Measurements from ENCODE around the gene HSD17B3. TPM values are rescaled to one million over a fixed set of nuclear protein-coding genes. Genes with fewer than 3 reads are reported as not detected.

The HSD17B3 gene
- polyA plus RNA-seq, 1 of the 3 experiments (the other 2 are of a cell fraction) = 0.51 TPM

DNA sequence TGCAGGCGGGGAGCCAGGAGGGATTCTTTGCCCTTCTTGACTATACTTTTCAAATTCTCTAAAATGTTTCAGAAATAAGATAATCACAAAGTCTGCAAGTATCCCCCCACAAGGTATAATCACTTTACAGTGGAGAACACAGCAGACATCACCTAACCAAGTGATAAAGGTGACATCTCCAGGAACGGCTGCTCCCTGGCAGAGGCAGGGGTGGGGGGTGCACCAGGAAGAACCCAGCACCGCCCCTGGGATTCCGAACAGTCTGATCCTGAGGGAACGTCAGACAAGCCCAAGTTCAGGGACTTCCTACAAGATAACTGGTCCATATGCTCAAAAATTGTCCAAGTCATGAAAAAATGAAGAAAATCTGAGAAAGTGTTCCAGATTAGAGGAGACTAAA, 85.4 kb downstream of the HSD17B3 start:
- Histone ChIP-seq H3K79me2 (ENCODE audit: insufficient read depth) (no peaks in the 10 kb centered on the region), H3K27me3 (ENCODE audit: insufficient read depth) (peaks cover 9% of the 10 kb centered on the region; the same call in 1 of the 2 replicates), H3K9me3 (no peaks in the 10 kb centered on the region), H3K4me3 (ENCODE audit: low read depth in 2 of 2, low read length in 1 of 2) (no peak overlapping the region), H2AFZ (ENCODE audit: low read depth) (no peak overlapping the region), H3K4me2 (no peak overlapping the region), H3K36me3 (replicated peaks in 1 of 2; ENCODE audit: control insufficient read depth in 1 of 2, insufficient read depth in 2 of 2, low read length in 1 of 2) (no peaks in the 10 kb centered on the region), H3K4me1 (ENCODE audit: control insufficient read depth in 1 of 2, insufficient read depth in 2 of 2, low read depth in 1 of 2, low read length in 1 of 2) (peaks cover 0 to 38% of the 10 kb centered on the region in 2 experiments; a peak in 2 of 4 replicates), H4K20me1 (ENCODE audit: insufficient read depth) (no peaks in the 10 kb centered on the region), H3K9me2 (no peaks in the 10 kb centered on the region), H3F3A (replicated peaks; ENCODE audit: insufficient read depth) (no peaks in the 10 kb centered on the region), H3K27ac (ENCODE audit: low read depth in 2 of 2, low read length in 1 of 2) (peak overlapping the region in 1 of 2 experiments; percentile 94; a peak in 2 of 4 replicates), H3K9ac (no peak overlapping the region)
- TF ChIP-seq SMC3 (IDR thresholded peaks at IDR 0.05; ENCODE audit: low read depth, low read length) = no peak
- TF ChIP-seq, protein P1, sequence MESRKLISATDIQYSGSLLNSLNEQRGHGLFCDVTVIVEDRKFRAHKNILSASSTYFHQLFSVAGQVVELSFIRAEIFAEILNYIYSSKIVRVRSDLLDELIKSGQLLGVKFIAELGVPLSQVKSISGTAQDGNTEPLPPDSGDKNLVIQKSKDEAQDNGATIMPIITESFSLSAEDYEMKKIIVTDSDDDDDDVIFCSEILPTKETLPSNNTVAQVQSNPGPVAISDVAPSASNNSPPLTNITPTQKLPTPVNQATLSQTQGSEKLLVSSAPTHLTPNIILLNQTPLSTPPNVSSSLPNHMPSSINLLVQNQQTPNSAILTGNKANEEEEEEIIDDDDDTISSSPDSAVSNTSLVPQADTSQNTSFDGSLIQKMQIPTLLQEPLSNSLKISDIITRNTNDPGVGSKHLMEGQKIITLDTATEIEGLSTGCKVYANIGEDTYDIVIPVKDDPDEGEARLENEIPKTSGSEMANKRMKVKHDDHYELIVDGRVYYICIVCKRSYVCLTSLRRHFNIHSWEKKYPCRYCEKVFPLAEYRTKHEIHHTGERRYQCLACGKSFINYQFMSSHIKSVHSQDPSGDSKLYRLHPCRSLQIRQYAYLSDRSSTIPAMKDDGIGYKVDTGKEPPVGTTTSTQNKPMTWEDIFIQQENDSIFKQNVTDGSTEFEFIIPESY (IDR thresholded peaks at IDR 0.05; ENCODE audit: borderline replicate concordance, low read depth) = no peak
- no peak for TF ChIP-seq ELF1 (IDR thresholded peaks at IDR 0.05)
- TF ChIP-seq FOSL2 (IDR thresholded peaks at IDR 0.05; ENCODE audit: borderline replicate concordance, low read depth) = no peak
- no peak for TF ChIP-seq RFX5 (IDR thresholded peaks at IDR 0.05; ENCODE audit: low read length)
- no peak for TF ChIP-seq FOXJ3 (CRISPR knock-in tag; IDR thresholded peaks at IDR 0.05)
- CTCF ChIA-PET = interaction anchor here (1.0 to 5.0 kb wide), 7 partner anchors 12 to 610 kb away, joined by 4 to 33 read pairs (median 15); partner anchors contain the start of gene ERCC6L2
- 81% methylated on average over 4 of the region's 5 CpGs for WGBS (ENCODE audit: low lambda C conversion rate)
- no peak for DNase-seq
- POLR2A ChIA-PET = interaction anchor here (1.0 to 1.7 kb wide), 5 partner anchors 133 to 722 kb away, joined by 3 to 8 read pairs (median 6); partner anchors contain the start of gene ERCC6L2

DNA sequence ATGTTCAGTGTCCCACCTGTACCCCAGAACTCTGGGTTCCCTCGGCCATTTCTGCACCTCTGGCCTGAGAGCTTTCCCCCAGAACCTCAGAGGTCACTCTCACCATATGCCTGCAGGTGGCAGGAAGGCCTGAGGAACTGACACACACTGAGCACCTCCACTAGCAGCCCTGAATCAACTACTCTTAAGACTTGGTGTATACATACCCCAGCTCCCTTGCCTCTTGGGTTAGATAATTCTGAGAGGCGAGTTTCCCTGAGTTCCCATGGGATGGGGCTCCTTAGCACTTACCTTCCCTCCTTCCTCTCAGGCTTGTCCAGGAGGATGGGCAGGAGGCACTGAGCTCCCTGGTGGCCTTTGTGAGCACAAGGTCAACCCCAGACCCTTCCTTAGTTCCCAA, 86.1 kb downstream of the HSD17B3 start:
- ChIA-PET CTCF (interaction anchor here (1.0 to 5.0 kb wide), 3 partner anchors 11 to 132 kb away, joined by 4 to 33 read pairs (median 20); no protein-coding TSS in a partner anchor), POLR2A (no interaction called here)
- H3K4me3 ChIP-seq (ENCODE audit: low read depth in 2 of 2, low read length in 1 of 2) = no peak overlapping the region
- no peak overlapping the region for H3K9ac ChIP-seq
- H3K36me3 ChIP-seq (replicated peaks in 1 of 2; ENCODE audit: control insufficient read depth in 1 of 2, insufficient read depth in 2 of 2, low read length in 1 of 2) = no peaks in the 10 kb centered on the region
- H3F3A ChIP-seq (replicated peaks; ENCODE audit: insufficient read depth) = no peaks in the 10 kb centered on the region
- H3K27me3 ChIP-seq (ENCODE audit: insufficient read depth) = peaks cover 9% of the 10 kb centered on the region; the same call in 1 of the 2 replicates
- peaks cover 0 to 38% of the 10 kb centered on the region in 2 experiments; a peak in 2 of 4 replicates for H3K4me1 ChIP-seq (ENCODE audit: control insufficient read depth in 1 of 2, insufficient read depth in 2 of 2, low read depth in 1 of 2, low read length in 1 of 2)
- 26% methylated on average over 2 of the region's 2 CpGs for WGBS (ENCODE audit: low lambda C conversion rate)
- no peak overlapping the region for H3K4me2 ChIP-seq
- no peak overlapping the region for H2AFZ ChIP-seq (ENCODE audit: low read depth)
- no peaks in the 10 kb centered on the region for H3K9me2 ChIP-seq
- no peak for DNase-seq
- no peaks in the 10 kb centered on the region for H3K79me2 ChIP-seq (ENCODE audit: insufficient read depth)
- TF ChIP-seq, protein P2, sequence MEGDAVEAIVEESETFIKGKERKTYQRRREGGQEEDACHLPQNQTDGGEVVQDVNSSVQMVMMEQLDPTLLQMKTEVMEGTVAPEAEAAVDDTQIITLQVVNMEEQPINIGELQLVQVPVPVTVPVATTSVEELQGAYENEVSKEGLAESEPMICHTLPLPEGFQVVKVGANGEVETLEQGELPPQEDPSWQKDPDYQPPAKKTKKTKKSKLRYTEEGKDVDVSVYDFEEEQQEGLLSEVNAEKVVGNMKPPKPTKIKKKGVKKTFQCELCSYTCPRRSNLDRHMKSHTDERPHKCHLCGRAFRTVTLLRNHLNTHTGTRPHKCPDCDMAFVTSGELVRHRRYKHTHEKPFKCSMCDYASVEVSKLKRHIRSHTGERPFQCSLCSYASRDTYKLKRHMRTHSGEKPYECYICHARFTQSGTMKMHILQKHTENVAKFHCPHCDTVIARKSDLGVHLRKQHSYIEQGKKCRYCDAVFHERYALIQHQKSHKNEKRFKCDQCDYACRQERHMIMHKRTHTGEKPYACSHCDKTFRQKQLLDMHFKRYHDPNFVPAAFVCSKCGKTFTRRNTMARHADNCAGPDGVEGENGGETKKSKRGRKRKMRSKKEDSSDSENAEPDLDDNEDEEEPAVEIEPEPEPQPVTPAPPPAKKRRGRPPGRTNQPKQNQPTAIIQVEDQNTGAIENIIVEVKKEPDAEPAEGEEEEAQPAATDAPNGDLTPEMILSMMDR (IDR thresholded peaks at IDR 0.05) = no peak
- TF ChIP-seq CHD2 (IDR thresholded peaks at IDR 0.05; ENCODE audit: low read length, partially characterized antibody) (no peak), RCOR1 (IDR thresholded peaks at IDR 0.05; ENCODE audit: low read length) (no peak)
- H3K27ac ChIP-seq (ENCODE audit: low read depth in 2 of 2, low read length in 1 of 2) = peak overlapping the region in 1 of 2 experiments; percentile 94; a peak in 2 of 4 replicates
- H3K9me3 ChIP-seq = no peaks in the 10 kb centered on the region
- H4K20me1 ChIP-seq (ENCODE audit: insufficient read depth) = no peaks in the 10 kb centered on the region

Data from SK-N-SH (cell line).